Transverse colon (tissue), 4 donors: Measurements from ENCODE around the gene RAB25. TPM values are rescaled to one million over a fixed set of nuclear protein-coding genes. Genes with fewer than 3 reads are reported as not detected.
A peak's percentile ranks its signal among the peaks of the same experiment; 100 is the strongest.

ENCODE experiments used
- DNase-seq: peaks from one replicate; pipeline ENCODE4 v3.0.0-alpha.2; 2019
- H3K27ac ChIP-seq, 4 donors: fragments of 200-600 bp; sonication (generic); 2 replicates each; pipeline ENCODE4 v1.5.1; 2016 to 2018; ENCODE audit warnings: inconsistent platforms in 4 of 4
- H3K27me3 ChIP-seq: fragments of 200-600 bp; sonication (generic); 2 replicates; pipeline ENCODE4 v1.5.1; 2017; ENCODE audit warnings: inconsistent platforms
- H3K36me3 ChIP-seq, 4 donors: fragments of 200-600 bp; sonication (generic); 2 replicates each; pipeline ENCODE4 v1.5.1; 2017 to 2019; ENCODE audit warnings: inconsistent platforms in 4 of 4
- H3K4me1 ChIP-seq, 4 donors: fragments of 200-600 bp; sonication (generic); 2 replicates each; pipeline ENCODE4 v1.5.1; 2017 to 2020; ENCODE audit warnings: inconsistent platforms in 4 of 4
- H3K4me3 ChIP-seq, 4 donors: fragments of 200-600 bp; sonication (generic); 1 replicate in 1 of 4; 2 replicates in 3 of 4; pipeline versions ENCODE4 v1.5.1 to v1.6.1; 2017 to 2019; ENCODE audit warnings: inconsistent platforms in 4 of 4
- H3K9me3 ChIP-seq, 2 donors: fragments of 200-600 bp; sonication (generic); 2 replicates each; pipeline ENCODE4 v1.5.1; 2017 to 2019; ENCODE audit warnings: inconsistent platforms in 2 of 2
- EP300 ChIP-seq: sonication (generic); formaldehyde crosslinking; IDR thresholded peaks from one replicate; pipeline ENCODE4 v1.6.1; 2017; ENCODE audit warnings: antibody characterized with exemption, low read depth
- POLR2A ChIP-seq: fragments of 450-650 bp; IDR thresholded peaks from one replicate; pipeline ENCODE4 v1.6.1; 2016; ENCODE audit warnings: antibody characterized with exemption, mild to moderate bottlenecking, moderate library complexity
- POLR2AphosphoS5 ChIP-seq, 3 donors: sonication (generic); formaldehyde crosslinking; IDR thresholded peaks; one replicate each; pipeline ENCODE4 v1.6.1; 2016; ENCODE audit warnings: antibody characterized with exemption in 3 of 3
- WGBS, 2 donors: methylation state at CpG; one replicate each; pipeline ENCODE4 v1.1.5; 2018; ENCODE audit warnings: low coverage in 1 of 2; 5-methylcytosine and 5-hydroxymethylcytosine counted together
- in situ Hi-C, 4 donors: fragments of 200-750 bp; cut with MboI; loops; one replicate each; pipeline versions ENCODE4 v1.15.0 to v1.15.1; 2017; ENCODE audit warnings: low sequenced_read_pairs in 3 of 4, low pct_ligation_motif_present in 1 of 4, low pct_unique_long_range_greater_than_20kb in 1 of 4
- intact Hi-C: fragments of 100-400 bp; cut with DNase I; formaldehyde crosslinking; loops from one replicate; pipeline ENCODE4 v1.15.1; 2023; ENCODE audit warnings: low total_unique reads
- total RNA-seq, 4 donors: library from RNA; depleted of rRNA; stranded (reverse); fragments of >200 nt; gene quantifications; one replicate each; pipeline ENCODE4 v1.1.0, GENCODE V29; 2016
- TF ChIP-seq, protein P1 (sequence below), 5 experiments: fragments of 200-600 bp in 3 of 5; fragments of 450-650 bp in 2 of 5; sonication (generic) in 3 of 5; IDR thresholded peaks; 1 replicate in 2 of 5; 2 replicates in 3 of 5; pipeline ENCODE4 v1.5.1; 2016 to 2017; ENCODE audit warnings: antibody characterized with exemption in 5 of 5, inconsistent platforms in 3 of 5, mild to moderate bottlenecking in 2 of 5, moderate library complexity in 1 of 5

Gene RAB25
- total RNA-seq, 4 donors from 2014 or later = 140 to 213 (median 174) TPM

DNA sequence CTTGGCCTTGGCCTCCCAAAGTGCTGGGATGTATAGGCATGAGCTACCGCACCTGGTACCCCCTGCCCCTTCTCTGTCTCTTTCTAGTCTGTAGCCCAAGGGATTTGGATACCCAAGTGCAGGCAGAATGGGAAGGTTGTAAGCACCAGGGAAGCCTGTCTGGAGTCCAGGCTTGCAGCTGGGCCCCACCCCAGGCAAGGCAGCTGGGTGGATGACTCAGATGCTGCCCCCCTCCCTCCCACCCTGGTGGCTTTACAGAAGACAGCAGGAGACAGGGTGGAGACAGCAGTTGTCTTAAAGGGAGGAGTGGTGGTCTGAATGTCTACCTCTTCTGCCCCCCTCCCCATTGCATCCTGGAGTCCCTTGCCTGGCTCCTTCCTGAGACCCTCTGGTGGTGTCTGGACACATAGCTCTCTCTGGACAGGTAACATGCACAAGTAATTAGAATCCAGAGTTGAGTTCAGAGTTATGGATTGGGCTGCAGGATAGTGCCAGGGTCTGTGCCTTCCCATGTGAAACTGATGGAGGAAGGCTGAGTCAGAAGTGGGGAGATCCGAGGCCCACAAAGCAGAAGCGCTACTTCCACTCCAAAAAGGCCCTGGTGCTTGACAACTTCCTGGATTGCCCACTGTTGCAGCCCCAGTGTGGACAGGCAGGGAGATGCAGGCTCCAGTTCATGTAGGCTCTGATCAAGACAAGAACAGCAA is 58.7 kb downstream of the RAB25 start:
- intact Hi-C loops = no loop called here
- Histone ChIP-seq H3K27ac (peak overlapping the region; percentile 96 to 100 (median 98)), H3K27me3 (no peaks in the 10 kb centered on the region), H3K36me3 (no peaks in the 10 kb centered on the region), H3K4me3 (peak overlapping the region in 2 of 4 donors; percentile 76 to 99), H3K9me3 (no peaks in the 10 kb centered on the region), H3K4me1 (peaks cover 52 to 84% (median 81%) of the 10 kb centered on the region in 4 donors)
- peak; percentile 6 for TF ChIP-seq POLR2A
- TF ChIP-seq, protein P1, sequence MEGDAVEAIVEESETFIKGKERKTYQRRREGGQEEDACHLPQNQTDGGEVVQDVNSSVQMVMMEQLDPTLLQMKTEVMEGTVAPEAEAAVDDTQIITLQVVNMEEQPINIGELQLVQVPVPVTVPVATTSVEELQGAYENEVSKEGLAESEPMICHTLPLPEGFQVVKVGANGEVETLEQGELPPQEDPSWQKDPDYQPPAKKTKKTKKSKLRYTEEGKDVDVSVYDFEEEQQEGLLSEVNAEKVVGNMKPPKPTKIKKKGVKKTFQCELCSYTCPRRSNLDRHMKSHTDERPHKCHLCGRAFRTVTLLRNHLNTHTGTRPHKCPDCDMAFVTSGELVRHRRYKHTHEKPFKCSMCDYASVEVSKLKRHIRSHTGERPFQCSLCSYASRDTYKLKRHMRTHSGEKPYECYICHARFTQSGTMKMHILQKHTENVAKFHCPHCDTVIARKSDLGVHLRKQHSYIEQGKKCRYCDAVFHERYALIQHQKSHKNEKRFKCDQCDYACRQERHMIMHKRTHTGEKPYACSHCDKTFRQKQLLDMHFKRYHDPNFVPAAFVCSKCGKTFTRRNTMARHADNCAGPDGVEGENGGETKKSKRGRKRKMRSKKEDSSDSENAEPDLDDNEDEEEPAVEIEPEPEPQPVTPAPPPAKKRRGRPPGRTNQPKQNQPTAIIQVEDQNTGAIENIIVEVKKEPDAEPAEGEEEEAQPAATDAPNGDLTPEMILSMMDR (IDR thresholded peaks at IDR 0.05) = no peak
- no peak for TF ChIP-seq EP300
- peak; percentile 57 to 66 (median 65) for TF ChIP-seq POLR2AphosphoS5 (IDR thresholded peaks at IDR 0.05)
- DNase-seq = peak; percentile 69
- WGBS, 2 donors = 43% methylated on average over 3 of the region's 3 CpGs; no CpG with 5 or more reads in 1 of the 2 donors
- in situ Hi-C loops = no loop called here

Other genes with a start within 250 kb of the RAB25 start
- 10 to 100 TPM; 36.3 to 75.6 (median 45.6) TPM for gene GON4L, start 203.9 kb upstream of the RAB25 start, total RNA-seq
- 1 to 10 TPM; 2.2 to 5.9 (median 3.6) TPM for gene SYT11, start 201.6 kb upstream of the RAB25 start, total RNA-seq
- gene RIT1, start 149.8 kb upstream of the RAB25 start, total RNA-seq = 10 to 100 TPM in 3 of 4 donors, 1 to 10 TPM in 1; 6.4 to 23.7 (median 17.0) TPM
- 100 to 1,000 TPM in 2 of 4 donors, 10 to 100 TPM in 2; 76.2 to 158 (median 98.7) TPM for gene KHDC4, start 126.7 kb upstream of the RAB25 start, total RNA-seq
- gene RXFP4, start 119.5 kb upstream of the RAB25 start, total RNA-seq = 10 to 100 TPM in 1 of 4 donors, 1 to 10 TPM in 2, under 1 TPM in 1; 0.80 to 11.6 (median 2.5) TPM
- 100 to 1,000 TPM; 107 to 244 (median 169) TPM for gene ARHGEF2, start 82.6 kb upstream of the RAB25 start, total RNA-seq
- 100 to 1,000 TPM in 2 of 4 donors, 10 to 100 TPM in 2; 51.2 to 275 (median 168) TPM for gene SSR2, start 40.2 kb upstream of the RAB25 start, total RNA-seq
- 10 to 100 TPM in 3 of 4 donors, 1 to 10 TPM in 1; 7.9 to 21.3 (median 16.1) TPM for gene UBQLN4, start 7.4 kb upstream of the RAB25 start, total RNA-seq
- gene LAMTOR2, start 6.4 kb upstream of the RAB25 start, total RNA-seq = 10 to 100 TPM; 20.9 to 70.9 (median 47.5) TPM
- under 1 TPM in 3 of 4 donors, not detected in 1; 0.14 to 0.60 (median 0.48) TPM for gene MEX3A, start 21.3 kb downstream of the RAB25 start, total RNA-seq
- 100 to 1,000 TPM; 300 to 999 (median 324) TPM for gene LMNA, start 53.6 kb downstream of the RAB25 start, total RNA-seq
- 1 to 10 TPM in 3 of 4 donors, not detected in 1; 2.6 to 6.0 (median 4.8) TPM for gene SEMA4A, start 92.4 kb downstream of the RAB25 start, total RNA-seq
- 10 to 100 TPM in 3 of 4 donors, 1 to 10 TPM in 1; 9.6 to 19.9 (median 18.9) TPM for gene SLC25A44, start 132.9 kb downstream of the RAB25 start, total RNA-seq
- gene PMF1, start 151.8 kb downstream of the RAB25 start, total RNA-seq = 10 to 100 TPM; 29.9 to 67.3 (median 52.3) TPM
- gene BGLAP, start 181.0 kb downstream of the RAB25 start, total RNA-seq = 1 to 10 TPM in 2 of 4 donors, not detected in 2; 1.6 to 2.1 TPM
- gene PAQR6, start 186.9 kb downstream of the RAB25 start, total RNA-seq = 1 to 10 TPM in 2 of 4 donors, not detected in 2; 1.7 to 3.1 TPM
- 100 to 1,000 TPM in 2 of 4 donors, 10 to 100 TPM in 2; 72.1 to 134 (median 102) TPM for gene SMG5, start 221.7 kb downstream of the RAB25 start, total RNA-seq
- gene TMEM79, start 223.2 kb downstream of the RAB25 start, total RNA-seq = 10 to 100 TPM in 1 of 4 donors, 1 to 10 TPM in 3; 2.0 to 13.1 (median 3.9) TPM
- gene GLMP, start 234.5 kb downstream of the RAB25 start, total RNA-seq = 10 to 100 TPM in 3 of 4 donors, 1 to 10 TPM in 1; 4.0 to 65.9 (median 38.2) TPM
- gene VHLL, start 238.1 kb downstream of the RAB25 start, total RNA-seq = not detected